CD4-positive, alpha-beta T cell treated with Interleukin-4 for 4 hours (primary cell): Measurements from ENCODE around the gene ZNF638.

Source experiments
- DNase-seq: peaks from one replicate; pipeline ENCODE4 v3.0.0-alpha.2; 2020

The ZNF638 gene

DNA sequence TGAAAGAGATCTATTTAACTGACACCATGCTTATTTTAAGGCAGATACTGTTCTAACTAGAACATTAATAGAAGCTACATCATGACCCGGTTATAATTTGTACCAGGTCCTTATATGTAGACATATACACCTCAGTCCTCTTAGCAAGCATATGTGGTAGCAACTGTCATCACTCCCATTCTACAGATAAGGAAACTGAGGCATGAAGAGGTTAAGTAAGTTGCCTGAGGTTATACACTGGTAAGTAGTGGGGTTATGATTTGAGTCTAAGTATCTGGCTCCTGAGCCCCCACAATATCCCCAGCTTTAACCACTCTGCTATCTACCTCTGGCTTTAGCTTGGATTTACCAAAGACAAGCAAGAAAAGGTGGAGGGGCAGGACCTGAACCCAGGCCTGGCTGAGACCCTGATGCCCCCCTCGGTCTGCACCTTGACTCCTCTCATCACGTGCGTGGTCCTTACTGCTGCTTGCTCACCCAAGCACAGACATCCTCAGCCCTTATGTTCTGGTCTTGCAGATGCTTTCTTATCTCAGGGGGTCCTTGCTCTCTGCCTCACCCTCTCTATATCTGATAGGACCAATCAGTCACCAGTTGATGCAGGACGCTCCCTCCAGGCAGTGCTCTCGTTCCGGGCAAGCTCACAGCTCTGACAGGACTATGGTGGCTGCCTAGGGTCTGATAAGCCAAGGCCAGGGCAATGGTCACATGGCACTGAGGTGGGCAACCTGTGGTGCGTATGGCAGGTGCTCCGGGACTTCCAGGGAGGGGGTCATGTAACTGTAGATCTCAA, 125.7 kb downstream of the ZNF638 start:
- DNase-seq = no peak

DNA sequence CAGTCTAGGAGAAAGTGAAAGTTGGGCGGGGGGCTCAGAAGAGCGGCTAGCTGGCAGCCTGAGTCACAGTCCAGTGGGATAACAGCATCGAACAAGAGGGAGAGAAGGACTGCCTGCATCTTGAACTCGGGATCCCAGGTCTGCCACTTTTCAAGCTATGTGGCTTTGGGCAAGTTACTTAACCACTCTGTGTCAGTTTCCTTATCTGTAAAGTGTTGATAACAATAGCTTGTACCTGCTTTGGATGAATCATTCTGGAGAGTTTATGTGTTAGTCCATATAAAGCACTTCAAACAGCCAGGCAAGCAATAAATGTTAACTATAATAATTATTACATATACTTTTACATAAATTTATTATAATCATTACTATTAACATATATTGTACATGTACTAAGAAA, 126.3 kb downstream of the ZNF638 start:
- no peak for DNase-seq

DNA sequence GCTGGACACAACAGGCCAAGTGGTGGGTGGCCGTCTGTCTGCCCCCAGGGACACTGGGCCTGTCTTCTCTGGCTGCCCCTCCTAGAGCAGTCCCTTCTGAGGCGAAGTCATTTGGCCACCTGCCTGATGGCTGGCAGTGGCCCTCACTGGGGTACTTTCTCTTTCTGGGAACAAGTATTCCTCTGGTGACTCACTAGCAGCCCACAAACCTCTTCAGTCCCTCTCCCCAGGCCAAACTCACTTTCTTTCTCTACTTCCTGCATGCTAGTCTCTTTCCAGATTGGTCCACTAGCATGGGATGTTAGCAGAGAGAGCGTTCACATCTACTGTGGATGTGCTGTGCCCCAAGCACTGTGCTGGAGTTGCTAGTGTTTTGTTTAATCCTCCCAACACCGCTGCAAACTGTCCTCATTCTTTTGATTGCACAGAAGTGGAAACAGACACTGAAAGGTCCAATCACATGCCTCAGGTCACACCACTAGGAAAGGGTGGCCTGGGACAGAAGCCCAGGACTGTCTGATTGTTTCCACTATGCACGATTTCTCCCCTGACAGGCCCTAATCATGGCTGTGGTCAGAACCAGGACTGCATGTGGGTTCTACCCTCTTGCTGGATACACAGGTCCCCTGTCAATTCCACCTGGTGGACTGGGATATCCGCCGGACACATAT, 127.0 kb downstream of the ZNF638 start:
- DNase-seq = no peak

DNA sequence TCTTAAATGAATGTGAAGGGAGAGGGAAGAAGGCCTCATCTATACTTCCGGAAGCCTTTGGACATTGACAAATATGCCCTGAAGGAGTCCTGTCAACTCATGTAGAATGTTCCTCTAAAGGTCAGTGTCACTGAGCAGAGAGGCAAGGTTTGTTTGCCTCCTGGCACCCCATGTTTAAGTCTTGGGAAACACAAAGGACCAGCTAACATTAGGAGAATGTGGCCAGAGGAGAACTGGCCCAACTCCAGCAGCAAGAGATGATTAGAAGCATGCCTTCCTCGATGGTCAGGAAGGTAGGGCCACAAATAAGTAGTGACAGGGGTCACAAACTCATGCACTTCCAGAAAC, 127.5 kb downstream of the ZNF638 start:
- no peak for DNase-seq

DNA sequence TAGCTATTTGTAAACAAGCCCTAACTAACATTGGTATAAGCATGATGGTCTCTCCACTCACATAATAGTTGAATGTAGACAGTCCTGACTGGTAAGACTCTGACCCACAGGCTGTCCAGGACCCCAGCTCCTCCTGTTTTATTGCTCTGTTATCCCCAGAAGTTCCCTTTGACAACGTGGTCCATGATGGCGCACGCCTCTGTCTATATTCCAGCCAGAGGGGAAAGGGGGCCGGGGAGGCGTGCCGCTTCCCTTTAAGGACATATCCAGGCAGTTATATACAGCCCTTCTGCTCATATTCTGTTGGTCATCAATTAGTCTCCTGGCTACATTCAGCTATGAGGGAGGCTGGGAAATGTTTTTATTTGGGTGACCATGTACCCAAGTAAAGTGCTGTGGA, 128.5 kb downstream of the ZNF638 start:
- DNase-seq = no peak

DNA sequence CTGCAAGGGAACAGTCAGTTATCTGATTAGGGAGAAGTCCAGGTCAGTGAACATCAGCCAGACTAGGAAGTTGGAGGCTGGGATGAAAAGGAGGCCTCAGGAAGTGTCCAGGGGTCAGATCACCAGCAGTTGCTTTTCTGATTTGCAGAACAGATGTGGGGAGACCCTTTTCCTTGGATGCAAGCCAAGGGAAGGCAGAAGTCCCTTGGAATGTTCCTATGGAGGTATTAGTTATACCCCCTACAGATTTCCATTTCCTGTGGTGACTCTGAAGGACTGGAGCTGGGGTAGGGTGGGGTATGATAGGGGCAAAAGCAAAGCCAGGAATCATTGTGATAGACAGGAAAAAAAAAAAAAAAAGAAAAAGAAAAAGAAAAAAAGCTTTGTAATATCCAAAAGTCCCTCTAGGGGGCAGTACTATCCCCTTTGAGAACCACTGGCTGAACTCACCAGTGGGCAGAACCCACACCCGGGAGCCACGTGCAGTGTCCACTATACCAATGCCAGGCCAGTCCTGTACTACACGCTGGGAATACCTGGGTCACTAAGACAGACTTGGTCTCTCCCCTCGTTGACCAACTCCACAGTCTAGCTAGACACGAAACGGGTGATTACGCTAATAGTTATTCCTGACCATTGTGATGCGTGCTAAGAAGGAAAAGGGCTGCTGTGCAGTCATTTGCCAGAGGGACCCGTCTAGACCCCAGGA, 129.2 kb downstream of the ZNF638 start:
- DNase-seq = no peak

DNA sequence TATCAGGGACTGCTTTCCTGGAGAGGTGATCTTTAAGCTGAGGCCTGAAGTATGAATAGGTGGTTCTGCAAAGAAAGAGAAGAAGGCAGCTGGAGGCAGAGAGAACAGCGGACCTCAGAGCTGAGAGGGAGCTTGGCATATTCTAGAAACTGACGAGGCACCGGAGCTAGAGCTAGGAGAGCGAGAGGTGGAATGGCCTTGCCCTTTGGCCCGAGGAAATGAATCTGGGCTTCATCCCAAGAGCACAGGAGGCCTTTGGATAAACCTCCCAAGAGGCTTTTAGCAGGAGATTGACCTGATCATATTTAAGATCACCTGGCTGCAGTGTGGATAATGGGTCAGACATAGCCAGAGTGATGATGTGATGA, 129.7 kb downstream of the ZNF638 start:
- DNase-seq = no peak

DNA sequence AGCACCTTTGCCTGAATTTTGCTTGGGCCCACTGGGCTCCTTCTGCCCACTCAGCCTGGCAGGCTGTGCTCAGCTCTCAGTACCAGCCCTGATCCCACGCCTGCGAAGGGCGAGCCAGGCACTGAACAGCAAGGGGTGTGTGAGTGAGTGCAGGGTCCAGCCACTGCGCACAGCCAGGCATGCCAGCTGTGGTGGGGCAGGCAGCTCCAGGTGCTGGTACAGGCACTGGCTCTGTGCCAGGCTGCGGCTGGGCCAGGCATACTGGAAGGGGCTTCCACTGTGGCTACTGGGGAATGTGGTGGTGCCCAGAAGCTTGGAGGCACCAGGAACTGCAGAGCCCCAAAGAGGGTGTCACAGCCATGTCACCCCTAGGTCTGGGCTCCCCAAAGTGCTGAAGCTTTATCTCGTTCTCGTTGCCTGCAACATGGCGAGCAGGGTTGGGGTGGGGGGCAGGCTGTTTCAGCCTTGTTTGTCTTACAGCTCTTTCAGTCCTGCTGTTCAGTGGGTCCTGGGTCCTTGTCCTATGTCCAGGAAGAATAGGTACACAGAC, 130.5 kb downstream of the ZNF638 start:
- DNase-seq = no peak

DNA sequence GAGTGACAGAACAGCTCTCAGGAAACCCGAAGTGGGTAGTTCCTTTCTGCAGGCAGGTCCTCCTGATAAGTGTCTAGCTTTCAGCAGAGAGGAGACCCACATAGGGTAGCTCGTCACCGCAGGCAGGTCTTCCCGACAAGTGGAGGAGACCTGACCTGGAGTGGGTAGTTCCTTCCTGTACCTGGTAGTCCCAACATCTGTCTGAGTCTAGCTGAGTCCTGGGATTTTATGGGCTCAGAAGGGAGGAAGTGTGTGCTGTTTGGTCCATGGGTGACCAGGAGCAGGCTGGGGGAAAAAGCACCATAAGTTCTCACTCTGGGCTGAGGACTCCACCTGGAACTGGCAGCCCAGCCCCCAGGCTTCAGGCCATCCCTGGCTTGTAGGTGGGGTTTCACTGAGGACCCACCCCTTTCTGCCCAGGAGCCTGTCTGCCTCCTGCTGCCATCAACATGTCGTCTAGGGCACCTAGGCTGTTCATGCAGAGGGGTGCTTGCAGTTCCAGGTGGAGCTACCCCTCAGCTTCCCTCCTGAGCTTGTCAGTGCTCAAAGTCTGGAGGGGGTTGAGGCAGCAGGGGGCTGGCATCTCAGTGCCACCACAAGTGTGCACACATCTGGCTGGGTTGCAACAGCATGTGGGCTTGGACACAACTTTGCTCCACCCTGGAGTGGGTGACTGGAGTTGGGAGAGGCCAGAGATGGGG, 131.2 kb downstream of the ZNF638 start:
- no peak for DNase-seq

DNA sequence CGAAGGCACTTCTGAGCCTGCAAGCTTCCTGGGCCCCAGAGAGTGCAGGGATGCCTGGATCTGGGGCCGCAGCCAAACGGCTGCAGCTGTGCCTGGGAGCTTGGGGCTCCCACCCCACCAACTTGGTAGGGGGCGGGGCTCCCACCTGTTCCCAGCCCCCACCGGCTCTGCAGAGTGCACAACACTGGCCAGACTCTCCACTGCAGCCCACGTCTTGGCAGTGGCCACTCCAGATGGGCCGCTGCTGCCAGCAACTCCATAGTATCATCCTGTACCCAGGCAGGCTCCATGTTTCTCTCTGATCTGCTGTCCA, 131.7 kb downstream of the ZNF638 start:
- no peak for DNase-seq

DNA sequence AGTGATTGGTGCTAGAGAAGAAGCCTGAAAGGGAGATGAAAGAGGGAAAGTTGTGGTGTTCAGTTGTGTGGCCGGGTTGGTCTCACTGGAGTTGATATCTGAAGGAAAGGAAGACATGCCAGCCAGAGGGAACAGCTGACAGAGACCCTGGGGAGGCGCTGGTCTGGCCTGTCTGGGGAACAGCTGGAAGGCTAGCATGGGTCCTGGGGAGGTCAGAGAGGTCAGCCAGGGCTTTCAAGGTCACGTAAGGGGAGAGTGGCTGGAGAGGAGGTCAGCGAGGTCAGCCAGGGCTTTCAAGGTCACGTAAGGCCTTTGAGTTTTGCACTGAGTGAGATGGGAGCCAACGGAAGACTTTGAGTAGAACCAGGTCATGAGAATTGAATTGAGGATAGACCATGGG, 132.8 kb downstream of the ZNF638 start:
- no peak for DNase-seq

DNA sequence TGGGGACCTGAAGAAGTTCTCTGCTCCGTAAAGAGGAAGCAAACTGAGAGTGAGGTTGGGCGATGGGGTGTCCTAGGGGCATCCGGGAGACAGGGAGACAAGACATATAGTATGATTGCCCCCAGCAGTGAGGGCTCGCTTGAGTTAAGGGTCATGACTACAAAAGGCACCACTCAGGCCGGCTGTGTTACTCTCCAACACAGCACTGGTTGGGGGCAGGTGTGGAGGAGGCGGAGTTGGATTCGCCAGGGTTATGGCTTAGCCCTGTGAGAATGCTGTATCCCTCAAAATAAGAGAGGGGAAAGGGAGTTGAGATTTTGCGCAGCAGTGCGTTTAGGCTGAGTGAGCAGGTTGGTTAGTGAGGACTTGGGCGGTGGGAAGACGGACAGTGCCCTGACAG, 133.8 kb downstream of the ZNF638 start:
- DNase-seq = no peak

DNA sequence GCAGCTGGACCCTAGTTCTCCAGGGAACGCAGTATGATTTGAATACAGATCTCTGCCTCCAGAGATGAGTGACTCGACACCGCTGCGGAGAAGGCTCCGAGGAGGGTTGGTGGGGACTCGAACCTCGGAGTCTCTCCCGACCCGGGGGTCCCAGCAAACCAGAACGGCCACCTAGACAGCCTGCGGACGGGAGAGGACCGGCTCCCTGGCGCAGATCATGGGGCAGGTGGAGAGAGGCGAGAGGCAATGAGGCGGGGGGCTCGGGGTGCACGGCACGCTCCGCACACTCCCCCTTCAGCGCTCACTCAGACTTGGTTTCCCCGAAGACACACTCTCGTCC, 134.3 kb downstream of the ZNF638 start:
- no peak for DNase-seq

DNA sequence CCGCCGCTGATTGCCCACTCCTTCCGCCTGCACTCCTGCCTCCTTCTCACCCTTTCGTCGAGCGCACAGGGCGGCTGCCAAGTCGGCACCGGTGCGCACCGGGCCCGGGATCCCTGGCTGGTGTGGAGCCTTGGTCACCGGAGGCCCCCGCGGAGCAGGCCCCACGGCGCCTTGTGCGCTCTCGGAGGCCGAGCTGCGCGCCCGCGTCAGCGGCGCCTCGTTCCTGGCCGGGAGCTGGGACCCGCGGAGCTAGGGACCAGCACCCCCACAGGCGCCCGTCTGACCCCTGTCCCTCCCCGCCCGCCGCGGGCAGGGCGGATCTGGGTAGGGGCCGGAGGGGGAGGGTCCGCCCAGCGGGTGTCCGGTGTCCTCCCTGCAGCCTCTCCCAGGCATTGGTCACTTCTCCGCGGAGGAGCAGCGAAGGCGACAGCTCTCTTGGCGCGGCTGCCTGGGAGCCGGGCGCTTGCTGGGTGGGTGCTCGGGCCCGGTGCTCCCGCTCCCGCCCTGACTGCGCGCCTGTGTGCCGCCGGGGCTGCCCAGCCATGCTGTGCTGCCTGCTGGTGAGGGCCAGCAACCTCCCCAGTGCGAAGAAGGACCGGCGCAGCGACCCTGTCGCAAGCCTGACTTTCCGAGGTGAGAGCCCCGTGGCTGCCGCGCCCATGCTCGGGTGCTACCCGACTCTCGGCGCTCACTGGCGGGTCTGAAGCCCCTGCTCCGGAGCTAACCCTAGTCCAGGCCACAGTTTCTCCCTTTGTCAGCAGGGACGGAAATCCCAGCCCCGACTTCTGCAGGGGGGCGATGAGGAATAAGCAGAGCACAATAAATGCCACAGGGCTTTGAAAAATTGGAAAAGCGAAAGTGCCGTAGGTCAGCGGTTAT, 135.0 kb downstream of the ZNF638 start:
- no peak for DNase-seq

DNA sequence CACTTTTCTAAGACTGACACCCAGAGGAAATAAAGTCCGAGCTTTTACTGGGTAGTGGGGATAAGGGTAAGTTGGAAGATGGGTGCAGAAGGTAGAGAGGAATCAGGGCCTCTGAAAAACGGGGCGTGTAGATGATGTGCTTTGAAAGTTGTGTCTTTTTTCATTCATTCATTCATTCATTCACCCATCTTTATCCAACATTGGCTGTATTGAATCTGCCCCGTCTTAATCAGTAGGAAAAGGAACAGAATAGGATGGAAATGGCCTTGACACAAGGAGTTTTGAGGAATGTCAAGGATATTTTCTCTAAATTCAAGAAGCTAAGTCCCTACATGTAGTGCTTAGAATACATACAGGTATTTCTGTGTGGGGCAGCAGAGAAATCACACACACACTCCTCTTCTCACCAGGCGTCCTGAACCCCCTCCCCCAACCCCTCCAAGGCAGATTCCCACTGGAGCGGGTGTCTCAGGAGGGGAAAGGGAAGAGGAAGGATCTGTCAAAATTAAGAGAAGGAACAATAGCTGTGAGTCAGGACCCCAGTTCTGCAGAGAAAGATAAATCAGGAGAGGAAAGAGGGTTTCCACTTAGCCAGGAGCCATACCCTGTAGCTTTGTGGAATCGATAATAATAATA, 135.7 kb downstream of the ZNF638 start:
- no peak for DNase-seq

DNA sequence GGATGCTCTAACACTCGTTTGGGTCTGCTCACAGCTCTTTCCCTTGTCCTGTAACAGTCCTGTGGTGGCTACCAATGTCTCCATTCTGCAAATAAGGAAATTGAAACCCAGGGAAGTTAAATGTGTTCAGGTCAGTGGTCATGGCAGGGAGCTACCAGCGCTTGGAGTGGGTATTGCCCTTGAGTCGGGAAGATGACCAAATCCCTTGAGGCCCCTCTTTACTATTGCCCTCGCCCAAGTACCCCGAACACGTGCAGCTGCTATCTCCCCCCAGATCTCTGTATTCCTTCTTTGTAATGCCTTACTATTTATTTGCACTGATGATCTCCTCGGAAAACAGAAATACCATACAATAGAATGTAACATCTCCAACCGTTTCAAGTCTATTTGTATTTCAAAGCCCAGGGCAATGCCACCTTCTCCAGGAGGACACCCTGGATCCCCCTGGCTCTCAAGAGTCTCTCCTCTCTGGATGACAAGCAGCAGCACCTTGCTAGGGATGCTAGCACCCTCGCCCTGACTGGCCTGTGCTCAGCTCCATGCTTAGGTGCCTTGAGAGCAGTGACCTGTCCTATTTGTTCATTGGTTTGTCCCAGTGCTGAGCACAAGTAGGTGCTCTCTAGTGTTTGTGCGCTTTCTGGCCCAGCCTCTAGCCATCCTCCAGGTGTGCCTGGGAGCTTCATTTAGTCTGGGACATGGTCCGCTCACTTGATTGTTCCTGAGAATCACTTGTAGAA, 136.9 kb downstream of the ZNF638 start:
- no peak for DNase-seq

DNA sequence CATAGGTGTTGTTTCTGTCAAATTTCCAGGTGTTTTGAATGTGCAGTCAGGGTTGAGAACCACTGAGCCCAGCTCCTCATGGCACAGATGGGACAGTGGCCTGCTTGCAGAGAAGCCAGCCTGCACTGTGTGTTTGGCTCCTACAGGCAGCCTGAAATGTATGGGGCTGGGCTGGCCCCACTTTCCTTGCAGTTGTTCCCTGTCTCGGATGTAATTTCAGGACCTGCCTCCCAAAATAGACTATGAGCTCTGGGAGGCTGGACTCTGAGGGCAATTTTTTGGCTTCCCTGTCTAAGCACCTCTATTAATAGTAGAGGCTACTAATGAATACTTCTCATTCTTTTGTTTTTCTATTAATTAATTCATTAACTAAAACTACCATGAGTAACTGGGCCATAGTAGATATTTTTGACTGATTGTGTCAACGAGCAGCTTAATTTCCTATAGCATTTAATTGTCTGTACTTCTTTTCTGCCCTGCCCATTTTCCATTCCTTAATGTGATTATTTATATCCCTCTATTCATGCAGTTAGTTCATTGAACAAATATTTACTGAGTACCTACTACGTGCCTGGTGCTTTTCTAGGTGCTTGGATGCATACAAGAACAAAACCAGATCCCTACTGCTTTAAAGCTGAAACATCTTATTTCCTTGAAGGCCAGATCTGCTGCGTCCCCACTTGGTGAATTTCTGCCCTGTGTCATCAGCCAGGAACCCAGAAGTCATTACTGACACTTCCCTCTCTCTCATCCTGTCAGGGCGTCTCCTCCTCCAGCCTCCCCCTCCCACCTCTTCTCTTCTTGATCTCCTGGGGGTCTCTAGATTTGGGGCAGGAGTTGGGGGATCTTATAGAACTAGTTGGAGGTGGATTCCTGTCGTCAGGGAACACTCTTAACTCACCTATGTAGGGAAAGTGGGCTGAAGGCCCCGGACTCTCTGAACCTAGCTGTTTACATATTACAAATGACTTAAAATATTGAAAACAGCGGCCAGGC, 138.1 kb downstream of the ZNF638 start:
- no peak for DNase-seq

DNA sequence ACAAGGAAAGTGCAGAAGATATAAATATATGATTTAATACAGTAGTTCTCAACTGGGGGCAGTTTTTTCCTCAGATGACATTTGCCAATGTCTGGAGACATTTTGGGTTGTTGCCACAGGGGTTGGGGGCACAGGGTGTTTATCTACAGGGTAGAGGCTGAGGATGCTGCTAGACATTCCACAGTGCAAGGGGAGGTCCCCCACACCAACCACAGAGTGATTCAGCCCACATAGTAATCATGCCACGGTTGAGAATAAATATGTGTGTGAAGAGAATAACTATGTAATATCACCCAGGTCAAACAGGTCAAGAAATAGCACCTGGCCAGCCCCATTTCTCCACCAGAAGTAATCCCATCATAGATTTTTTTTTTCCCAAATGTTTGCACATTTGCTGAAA, 139.7 kb downstream of the ZNF638 start:
- DNase-seq = no peak

DNA sequence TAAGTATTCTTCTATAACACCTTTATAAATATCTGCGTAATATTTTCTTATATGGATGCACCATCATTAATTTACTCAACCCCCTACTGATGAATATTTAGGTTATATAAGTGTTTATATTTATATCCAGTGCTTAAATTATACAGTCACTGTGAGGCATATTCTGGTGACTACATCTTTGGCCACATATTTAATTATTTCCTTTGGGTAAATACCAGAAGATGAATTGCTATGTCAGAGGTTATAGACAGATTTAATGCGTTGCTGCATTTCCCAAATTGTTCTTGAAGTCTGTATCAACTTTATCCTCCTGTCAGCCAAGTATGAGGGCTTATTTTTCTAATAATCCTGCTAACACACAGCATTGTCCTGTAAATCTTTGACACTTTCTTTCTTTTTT, 140.4 kb downstream of the ZNF638 start:
- no peak for DNase-seq
